Lower lobe of right lung (tissue), 2 donors: ENCODE measurements around the gene MRPS27. TPM values are rescaled to one million over a fixed set of nuclear protein-coding genes. Genes with fewer than 3 reads are reported as not detected.

Source experiments
- ATAC-seq, 2 donors: fragments of 200-7000 bp; cut with Tn5 transposase; one replicate each; pipeline ENCODE4 v1.9.1; 2020 to 2022; ENCODE audit warnings: mild to moderate bottlenecking in 2 of 2, moderate library complexity in 2 of 2
- DNase-seq: peaks from one replicate; pipeline ENCODE4 v3.0.0-alpha.2; 2020
- H3K27ac ChIP-seq: fragments of 200-600 bp; one replicate; pipeline ENCODE4 v1.8.0; 2022
- H3K27me3 ChIP-seq: fragments of 200-600 bp; one replicate; pipeline ENCODE4 v1.8.0; 2022; ENCODE audit warnings: low read depth
- H3K36me3 ChIP-seq: fragments of 200-600 bp; one replicate; pipeline ENCODE4 v1.8.0; 2022; ENCODE audit warnings: mild to moderate bottlenecking
- H3K4me1 ChIP-seq: fragments of 200-600 bp; one replicate; pipeline ENCODE4 v1.8.0; 2022
- H3K4me3 ChIP-seq: fragments of 200-600 bp; one replicate; pipeline ENCODE4 v1.8.0; 2022; ENCODE audit warnings: mild to moderate bottlenecking
- H3K9me3 ChIP-seq: fragments of 200-600 bp; one replicate; pipeline ENCODE4 v1.8.0; 2022
- intact Hi-C: fragments of 100-400 bp; cut with DNase I; formaldehyde crosslinking; loops from one replicate; pipeline ENCODE4 v1.11.0; 2022
- long read RNA-seq: library from polyadenylated mRNA; unstranded; transcript quantifications from one replicate; pipeline ENCODE4 v2.0.0, GENCODE V29; 2021
- total RNA-seq: library from RNA; stranded (reverse); fragmentation: NEBNext Ultra II Directional; extraction: Animal tissue kit (Norgen Biotek cat#: 25700); gene quantifications from one replicate; pipeline ENCODE4 v1.2.1, GENCODE V29; 2021
- TF ChIP-seq, protein P1 (sequence below): fragments of 200-600 bp; IDR thresholded peaks from one replicate; pipeline ENCODE4 v1.8.0; 2022; ENCODE audit warnings: antibody characterized with exemption, mild to moderate bottlenecking
- donor health status: DM: no; HTN: yes; CAD: no; lungs with severe emphysema.

Gene MRPS27
- 35.1 TPM for total RNA-seq
- long read RNA-seq, transcript MRPS27-202 (11 exons, 2,628 nt) = minor isoform, 5 of 76 reads
- long read RNA-seq, transcript MRPS27-201 (11 exons, 2,785 nt) = major isoform, 47 of 76 reads
- long read RNA-seq, transcript MRPS27-212 (4 exons, 504 nt) = minor isoform, 5 of 76 reads
- long read RNA-seq, partial matches to known transcripts = 4 of 76 reads
- long read RNA-seq, other reads (novel, unspliced or antisense) = 15 of 76 reads

DNA sequence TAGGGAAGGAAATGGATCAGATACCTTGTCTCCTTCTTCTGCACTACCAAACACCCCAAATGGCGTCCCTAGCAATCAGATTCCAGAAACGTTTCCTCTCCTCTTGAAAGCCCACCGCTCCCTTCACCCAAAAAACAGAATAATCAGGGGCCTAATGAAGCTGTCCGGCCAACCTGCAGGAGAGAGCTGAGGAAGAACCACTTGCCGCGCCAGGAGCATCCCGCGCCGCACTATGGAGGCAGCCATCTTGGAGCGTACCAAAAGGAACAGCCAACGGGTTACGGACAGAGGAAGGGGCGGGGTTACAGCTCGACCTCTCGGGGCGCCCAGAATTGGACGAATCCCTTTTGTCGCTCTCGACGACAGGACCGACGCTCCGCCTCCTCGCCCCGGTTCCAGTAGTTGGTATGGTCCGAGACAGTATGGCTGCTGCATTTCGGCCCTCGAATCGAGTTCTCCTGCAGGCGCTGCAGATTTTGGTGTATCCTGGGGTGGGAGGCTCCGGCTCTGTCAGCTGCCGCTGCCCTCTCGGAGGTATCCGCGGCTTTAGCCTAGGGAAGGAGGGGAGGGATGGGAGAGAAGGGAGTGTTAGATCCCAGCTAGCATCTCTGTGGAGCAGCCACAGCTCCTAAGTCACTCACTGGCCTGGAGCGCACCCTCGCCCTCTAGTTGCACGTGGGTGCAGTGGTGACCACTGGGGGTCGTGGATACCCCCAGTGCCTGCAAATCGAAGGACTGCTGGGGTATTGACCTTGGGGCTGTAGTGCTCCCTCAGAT is at the start of gene MRPS27, which contains the start of gene PTCD2:
Gene MRPS27 (minus strand): TSS at position 265 of the 777 bp plus-strand sequence. CDS start 19 bp downstream, at position 246.
Gene PTCD2 (plus strand): TSS at position 398 of the 777 bp plus-strand sequence. CDS start 10 bp downstream, at position 408.
- peak within 1 kb of the TSS; percentile 96 for H3K4me3 ChIP-seq
- H3K27me3 ChIP-seq = no peaks in the 10 kb centered on the region
- peak within 1 kb of the TSS; percentile 81 for H3K27ac ChIP-seq
- intact Hi-C loops = no loop called here
- peaks cover 20% of the 10 kb centered on the region for H3K36me3 ChIP-seq
- H3K4me1 ChIP-seq = peaks cover 21% of the 10 kb centered on the region
- TF ChIP-seq, protein P1, sequence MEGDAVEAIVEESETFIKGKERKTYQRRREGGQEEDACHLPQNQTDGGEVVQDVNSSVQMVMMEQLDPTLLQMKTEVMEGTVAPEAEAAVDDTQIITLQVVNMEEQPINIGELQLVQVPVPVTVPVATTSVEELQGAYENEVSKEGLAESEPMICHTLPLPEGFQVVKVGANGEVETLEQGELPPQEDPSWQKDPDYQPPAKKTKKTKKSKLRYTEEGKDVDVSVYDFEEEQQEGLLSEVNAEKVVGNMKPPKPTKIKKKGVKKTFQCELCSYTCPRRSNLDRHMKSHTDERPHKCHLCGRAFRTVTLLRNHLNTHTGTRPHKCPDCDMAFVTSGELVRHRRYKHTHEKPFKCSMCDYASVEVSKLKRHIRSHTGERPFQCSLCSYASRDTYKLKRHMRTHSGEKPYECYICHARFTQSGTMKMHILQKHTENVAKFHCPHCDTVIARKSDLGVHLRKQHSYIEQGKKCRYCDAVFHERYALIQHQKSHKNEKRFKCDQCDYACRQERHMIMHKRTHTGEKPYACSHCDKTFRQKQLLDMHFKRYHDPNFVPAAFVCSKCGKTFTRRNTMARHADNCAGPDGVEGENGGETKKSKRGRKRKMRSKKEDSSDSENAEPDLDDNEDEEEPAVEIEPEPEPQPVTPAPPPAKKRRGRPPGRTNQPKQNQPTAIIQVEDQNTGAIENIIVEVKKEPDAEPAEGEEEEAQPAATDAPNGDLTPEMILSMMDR = no peak
- DNase-seq (peak; percentile 97), ATAC-seq (peak; percentile 100)
- H3K9me3 ChIP-seq = no peaks in the 10 kb centered on the region

GRCh38 chr5:72369711-72370110 is 49.7 kb upstream of the MRPS27 start:
- Histone ChIP-seq H3K27me3 (no peaks in the 10 kb centered on the region), H3K27ac (no peak overlapping the region), H3K4me1 (peaks cover 22% of the 10 kb centered on the region), H3K9me3 (no peaks in the 10 kb centered on the region), H3K36me3 (no peaks in the 10 kb centered on the region), H3K4me3 (no peak overlapping the region)
- TF ChIP-seq, protein P1 = no peak
- ATAC-seq = no peak
- no peak for DNase-seq
- intact Hi-C loops = no loop called here

- ATAC-seq (no peak), DNase-seq (no peak)
- Histone ChIP-seq H3K27me3 (no peaks in the 10 kb centered on the region), H3K27ac (no peak overlapping the region), H3K4me3 (no peak overlapping the region), H3K4me1 (peaks cover 22% of the 10 kb centered on the region), H3K36me3 (no peaks in the 10 kb centered on the region), H3K9me3 (no peaks in the 10 kb centered on the region)
- intact Hi-C loops = no loop called here
- TF ChIP-seq, protein P1 = no peak
These were observed 49.3 kb upstream of the MRPS27 start for GRCh38 chr5:72369301-72369700.

DNA sequence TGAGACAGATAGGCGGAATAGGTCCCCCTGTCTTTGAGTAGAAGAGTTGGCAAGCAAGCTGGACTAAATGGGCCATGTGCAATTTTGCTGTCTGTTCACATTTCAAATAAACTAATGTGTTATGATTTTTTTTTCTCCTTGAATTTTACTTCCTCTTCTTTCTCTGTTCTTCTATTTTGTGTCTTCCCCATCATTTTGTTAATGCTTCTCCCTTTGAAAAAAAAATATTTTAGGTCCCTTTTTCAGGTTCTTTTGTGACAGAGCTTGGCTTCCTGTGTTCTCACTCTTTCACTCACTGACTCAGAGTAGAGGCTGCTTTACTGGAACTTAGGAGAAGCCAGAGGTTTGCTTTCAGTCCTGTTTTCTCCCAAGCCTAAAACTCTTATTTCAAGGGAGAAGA is 48.2 kb upstream of the MRPS27 start:
- Histone ChIP-seq H3K36me3 (no peaks in the 10 kb centered on the region), H3K27ac (peak overlapping the region; percentile 9), H3K4me3 (no peak overlapping the region), H3K9me3 (no peaks in the 10 kb centered on the region), H3K4me1 (peaks cover 22% of the 10 kb centered on the region), H3K27me3 (no peaks in the 10 kb centered on the region)
- DNase-seq (no peak), ATAC-seq (no peak)
- TF ChIP-seq, protein P1 = no peak
- intact Hi-C loops = no loop called here

- TF ChIP-seq, protein P1 = peak; percentile 78
- H3K27me3 ChIP-seq = no peaks in the 10 kb centered on the region
- ATAC-seq (peak; percentile 87 to 92), DNase-seq (no peak)
- no peaks in the 10 kb centered on the region for H3K9me3 ChIP-seq
- intact Hi-C loops = no loop called here
- no peak overlapping the region for H3K4me3 ChIP-seq
- no peak overlapping the region for H3K27ac ChIP-seq
- H3K4me1 ChIP-seq = peaks cover 22% of the 10 kb centered on the region
- peaks cover 5% of the 10 kb centered on the region for H3K36me3 ChIP-seq
These were observed 46.4 kb upstream of the MRPS27 start for GRCh38 chr5:72366324-72366976.
